ENCODE results near the gene PIGU.

The PIGU gene

DNA sequence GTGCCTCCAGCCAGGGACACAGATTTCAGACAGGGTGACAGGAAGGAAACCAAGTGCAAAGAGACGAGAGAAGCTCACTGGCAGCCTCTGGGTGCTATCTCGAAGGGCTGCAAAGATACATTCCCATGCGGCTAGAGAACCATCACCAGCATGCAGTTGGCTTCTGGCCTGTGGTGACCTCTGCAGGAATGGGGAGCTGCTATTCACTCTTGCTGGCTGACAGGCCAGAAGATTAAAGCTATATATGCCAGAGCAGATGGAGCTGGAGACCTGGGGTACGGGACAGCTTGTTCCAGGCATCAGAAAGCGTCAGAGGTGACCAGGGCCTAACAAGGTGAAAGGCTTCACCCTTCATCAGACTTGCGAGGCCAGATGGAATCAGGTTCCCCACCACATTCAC lies 98.4 kb downstream of the PIGU start:
- in situ Hi-C loops (cut with MboI; ENCODE audit: low sequenced_read_pairs, unreplicated experiment): no loop called here
- TF ChIP-seq, protein P1, sequence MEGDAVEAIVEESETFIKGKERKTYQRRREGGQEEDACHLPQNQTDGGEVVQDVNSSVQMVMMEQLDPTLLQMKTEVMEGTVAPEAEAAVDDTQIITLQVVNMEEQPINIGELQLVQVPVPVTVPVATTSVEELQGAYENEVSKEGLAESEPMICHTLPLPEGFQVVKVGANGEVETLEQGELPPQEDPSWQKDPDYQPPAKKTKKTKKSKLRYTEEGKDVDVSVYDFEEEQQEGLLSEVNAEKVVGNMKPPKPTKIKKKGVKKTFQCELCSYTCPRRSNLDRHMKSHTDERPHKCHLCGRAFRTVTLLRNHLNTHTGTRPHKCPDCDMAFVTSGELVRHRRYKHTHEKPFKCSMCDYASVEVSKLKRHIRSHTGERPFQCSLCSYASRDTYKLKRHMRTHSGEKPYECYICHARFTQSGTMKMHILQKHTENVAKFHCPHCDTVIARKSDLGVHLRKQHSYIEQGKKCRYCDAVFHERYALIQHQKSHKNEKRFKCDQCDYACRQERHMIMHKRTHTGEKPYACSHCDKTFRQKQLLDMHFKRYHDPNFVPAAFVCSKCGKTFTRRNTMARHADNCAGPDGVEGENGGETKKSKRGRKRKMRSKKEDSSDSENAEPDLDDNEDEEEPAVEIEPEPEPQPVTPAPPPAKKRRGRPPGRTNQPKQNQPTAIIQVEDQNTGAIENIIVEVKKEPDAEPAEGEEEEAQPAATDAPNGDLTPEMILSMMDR (IDR thresholded peaks at IDR 0.05; ENCODE audit: borderline replicate concordance, control extremely low read depth, extremely low read depth, insufficient read depth, missing control alignments): no peak
- no peak for DNase-seq (ENCODE audit: low spot score)

DNA sequence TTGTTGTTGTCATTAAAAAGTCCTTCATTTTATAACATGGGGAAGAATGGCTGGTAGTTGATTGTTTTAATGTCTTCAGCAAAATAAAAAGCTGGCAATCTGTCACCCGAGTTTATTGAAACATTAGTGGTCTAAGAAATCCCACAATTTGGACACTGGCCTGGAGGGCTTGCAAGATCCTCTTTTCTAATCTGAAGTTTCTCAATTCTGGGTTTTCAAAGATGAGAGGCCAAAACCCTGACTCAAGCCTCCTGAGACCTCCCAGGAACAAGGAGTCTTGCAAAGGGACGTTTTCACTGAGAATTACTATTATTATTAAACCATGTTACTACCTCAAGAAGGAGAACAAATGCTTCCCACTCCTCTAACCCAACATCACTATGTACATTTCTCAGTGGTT lies 98.9 kb downstream of the PIGU start:
- in situ Hi-C loops (cut with MboI; ENCODE audit: low sequenced_read_pairs, unreplicated experiment): no loop called here
- no peak for DNase-seq (ENCODE audit: low spot score)
- TF ChIP-seq, protein P1 (IDR thresholded peaks at IDR 0.05; ENCODE audit: borderline replicate concordance, control extremely low read depth, extremely low read depth, insufficient read depth, missing control alignments): no peak

DNA sequence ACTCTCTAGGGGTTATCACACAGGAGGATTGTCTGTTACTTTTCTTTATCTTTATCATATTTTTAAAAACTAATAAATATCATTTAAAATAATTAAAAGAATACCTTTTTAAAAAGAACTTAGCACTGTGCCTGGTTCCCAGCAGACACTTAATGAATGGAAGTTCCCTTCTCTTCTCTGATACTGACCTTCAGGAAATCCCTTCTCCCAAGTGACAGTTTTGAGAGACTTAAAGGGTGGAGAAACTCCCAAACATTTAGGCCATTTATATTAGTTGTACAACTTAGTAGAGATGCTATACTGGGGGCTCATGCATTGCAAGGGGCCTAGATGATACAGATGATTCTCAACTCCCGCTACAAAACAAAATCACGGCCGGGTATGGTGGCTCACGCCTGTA lies 99.8 kb downstream of the PIGU start:
- TF ChIP-seq, protein P1 (IDR thresholded peaks at IDR 0.05; ENCODE audit: borderline replicate concordance, control extremely low read depth, extremely low read depth, insufficient read depth, missing control alignments): no peak
- no peak for DNase-seq (ENCODE audit: low spot score)
- in situ Hi-C loops (cut with MboI; ENCODE audit: low sequenced_read_pairs, unreplicated experiment): no loop called here

DNA sequence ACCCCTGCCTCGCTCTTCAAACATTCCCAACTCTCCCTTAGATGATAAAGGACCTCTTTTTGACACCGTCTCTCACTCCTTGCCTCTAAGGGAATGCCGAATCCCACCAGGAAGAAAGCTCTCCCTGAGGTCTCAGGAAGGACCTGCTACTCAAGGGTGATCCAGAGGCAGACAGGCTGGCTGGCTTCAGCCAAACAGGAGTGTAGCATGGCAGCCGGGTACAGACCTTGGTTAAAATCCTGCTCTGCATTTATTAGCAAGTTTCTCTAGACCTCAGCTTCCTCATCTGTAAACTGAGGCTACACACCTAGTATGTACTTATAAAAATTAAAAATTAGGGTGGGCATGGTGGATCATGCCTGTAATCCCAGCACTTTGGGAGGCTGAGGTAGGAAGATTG lies 101.1 kb downstream of the PIGU start:
- in situ Hi-C loops (cut with MboI; ENCODE audit: low sequenced_read_pairs, unreplicated experiment): no loop called here
- TF ChIP-seq, protein P1 (IDR thresholded peaks at IDR 0.05; ENCODE audit: borderline replicate concordance, control extremely low read depth, extremely low read depth, insufficient read depth, missing control alignments): no peak
- DNase-seq (ENCODE audit: low spot score): no peak

DNA sequence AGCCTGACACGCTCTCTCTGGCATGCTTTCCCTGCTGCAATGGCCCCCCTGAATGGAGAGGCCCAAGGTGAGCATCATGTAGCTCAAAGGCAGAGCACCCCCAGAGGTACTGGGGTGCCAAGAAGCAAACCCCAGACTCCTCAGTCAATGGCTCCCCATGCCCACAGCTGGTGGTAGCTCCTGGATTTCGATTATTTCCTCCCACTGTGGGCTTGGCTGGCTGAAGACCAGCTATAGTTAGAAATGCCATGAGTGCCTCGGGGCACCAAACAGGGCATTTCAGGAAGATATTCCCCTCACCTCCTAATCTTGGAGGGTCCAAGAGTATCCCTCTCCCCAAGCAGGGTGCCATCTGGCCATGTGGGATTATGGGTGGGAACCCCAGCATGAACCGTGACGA lies 101.6 kb downstream of the PIGU start:
- TF ChIP-seq, protein P1 (IDR thresholded peaks at IDR 0.05; ENCODE audit: borderline replicate concordance, control extremely low read depth, extremely low read depth, insufficient read depth, missing control alignments): no peak
- in situ Hi-C loops (cut with MboI; ENCODE audit: low sequenced_read_pairs, unreplicated experiment): no loop called here
- no peak for DNase-seq (ENCODE audit: low spot score)

DNA sequence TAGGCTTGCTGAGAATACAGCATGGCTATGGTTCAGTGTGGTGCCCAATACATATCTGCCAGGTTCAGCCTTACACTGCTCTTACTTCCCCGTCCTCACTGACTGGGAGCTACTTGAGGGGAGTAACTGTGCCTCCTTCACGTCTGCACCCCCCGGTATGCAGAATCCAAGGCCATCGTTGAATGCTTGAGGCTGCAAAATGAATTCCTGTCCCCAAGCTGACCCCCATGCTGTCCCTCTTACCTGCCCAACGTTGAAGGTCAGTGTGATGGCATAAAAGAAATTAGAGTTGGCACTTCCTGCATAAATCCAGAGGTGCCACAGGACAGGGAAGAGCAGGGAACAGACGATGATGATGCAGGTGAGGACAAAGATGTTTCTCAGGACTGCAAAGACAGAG lies 102.0 kb downstream of the PIGU start:
- no peak for DNase-seq (ENCODE audit: low spot score)
- TF ChIP-seq, protein P1 (IDR thresholded peaks at IDR 0.05; ENCODE audit: borderline replicate concordance, control extremely low read depth, extremely low read depth, insufficient read depth, missing control alignments): no peak
- in situ Hi-C loops (cut with MboI; ENCODE audit: low sequenced_read_pairs, unreplicated experiment): no loop called here

DNA sequence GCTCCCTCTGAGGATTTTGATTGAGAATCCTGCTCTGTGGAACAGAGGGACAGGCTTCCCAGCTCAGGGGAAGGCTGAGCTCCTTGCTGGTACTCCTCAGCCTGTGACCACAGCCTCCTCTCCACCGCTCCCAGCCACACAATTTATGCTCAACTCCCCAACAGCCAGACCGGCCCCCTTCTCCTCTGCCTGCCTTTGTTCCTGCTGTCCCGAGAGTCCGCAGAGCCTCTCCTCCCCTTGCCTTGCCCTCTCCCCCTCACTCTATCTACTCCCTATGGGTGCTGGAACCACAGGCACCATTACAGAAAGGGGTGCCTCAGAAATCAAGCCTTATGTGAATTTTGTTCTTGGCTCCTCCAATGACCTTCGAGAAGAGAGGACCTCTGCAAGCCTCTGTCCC lies 102.5 kb downstream of the PIGU start:
- TF ChIP-seq, protein P1 (IDR thresholded peaks at IDR 0.05; ENCODE audit: borderline replicate concordance, control extremely low read depth, extremely low read depth, insufficient read depth, missing control alignments): no peak
- in situ Hi-C loops (cut with MboI; ENCODE audit: low sequenced_read_pairs, unreplicated experiment): no loop called here
- no peak for DNase-seq (ENCODE audit: low spot score)

Measured in GM13976 (cell line).